ENCODE measurements around the gene UBE2QL1. TPM values are rescaled to one million over a fixed set of nuclear protein-coding genes. Genes with fewer than 3 reads are reported as not detected.
"Not testable (repeated sequence)": the region's sequence is repeated elsewhere in the genome, so short reads cannot be mapped to it uniquely, and the experiment has no call there.

UBE2QL1 gene
- total and polyA plus RNA-seq, 4 donors = 0.02 to 0.51 (median 0.09) TPM

DNA sequence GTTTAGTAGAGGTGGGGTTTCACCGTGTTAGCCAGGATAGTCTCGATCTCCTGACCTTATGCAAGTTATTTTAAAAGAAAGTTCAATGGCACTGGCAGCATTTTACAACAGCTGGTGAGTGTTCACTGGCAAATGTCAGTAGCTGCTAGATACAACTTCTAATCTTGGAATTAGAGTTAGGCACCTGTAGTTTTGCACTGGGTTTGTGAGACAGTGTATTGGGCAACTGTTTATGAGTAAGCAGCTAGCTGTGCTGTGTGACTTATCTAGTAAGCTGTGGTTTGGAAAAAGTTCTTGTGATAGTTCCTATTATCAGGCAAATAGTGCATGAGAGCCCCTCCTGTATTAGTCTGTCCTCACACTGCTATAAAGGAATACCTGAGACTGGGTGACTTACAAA lies 61.5 kb downstream of the UBE2QL1 start:
- Histone ChIP-seq H3K27me3 (ENCODE audit: control insufficient read depth in 3 of 3, insufficient read depth in 3 of 3, low read length in 2 of 3) (no peaks in the 10 kb centered on the region), H3K4me3 (no peak overlapping the region), H3K9ac (ENCODE audit: insufficient read depth in 1 of 2, low read length in 2 of 2) (no peak overlapping the region), H3K4me1 (ENCODE audit: control insufficient read depth in 5 of 5, insufficient read depth in 5 of 5, low read length in 5 of 5) (no peaks in the 10 kb centered on the region), H3K27ac (ENCODE audit: low read depth in 1 of 2, low read length in 1 of 2) (no peak overlapping the region), H3K9me3 (ENCODE audit: control insufficient read depth in 4 of 4, insufficient read depth in 3 of 4, low read length in 3 of 4) (peaks cover 0 to 4% (median 0%) of the 10 kb centered on the region in 4 donors), H3K36me3 (ENCODE audit: control insufficient read depth in 4 of 4, insufficient read depth in 4 of 4, low read length in 4 of 4) (no peaks in the 10 kb centered on the region)
- ATAC-seq (ENCODE audit: insufficient read depth, low FRiP score) (no peak), DNase-seq (no peak)
- WGBS, 2 donors = 90 to 92% methylated on average over 2 of the region's 2 CpGs
- TF ChIP-seq, protein P1, sequence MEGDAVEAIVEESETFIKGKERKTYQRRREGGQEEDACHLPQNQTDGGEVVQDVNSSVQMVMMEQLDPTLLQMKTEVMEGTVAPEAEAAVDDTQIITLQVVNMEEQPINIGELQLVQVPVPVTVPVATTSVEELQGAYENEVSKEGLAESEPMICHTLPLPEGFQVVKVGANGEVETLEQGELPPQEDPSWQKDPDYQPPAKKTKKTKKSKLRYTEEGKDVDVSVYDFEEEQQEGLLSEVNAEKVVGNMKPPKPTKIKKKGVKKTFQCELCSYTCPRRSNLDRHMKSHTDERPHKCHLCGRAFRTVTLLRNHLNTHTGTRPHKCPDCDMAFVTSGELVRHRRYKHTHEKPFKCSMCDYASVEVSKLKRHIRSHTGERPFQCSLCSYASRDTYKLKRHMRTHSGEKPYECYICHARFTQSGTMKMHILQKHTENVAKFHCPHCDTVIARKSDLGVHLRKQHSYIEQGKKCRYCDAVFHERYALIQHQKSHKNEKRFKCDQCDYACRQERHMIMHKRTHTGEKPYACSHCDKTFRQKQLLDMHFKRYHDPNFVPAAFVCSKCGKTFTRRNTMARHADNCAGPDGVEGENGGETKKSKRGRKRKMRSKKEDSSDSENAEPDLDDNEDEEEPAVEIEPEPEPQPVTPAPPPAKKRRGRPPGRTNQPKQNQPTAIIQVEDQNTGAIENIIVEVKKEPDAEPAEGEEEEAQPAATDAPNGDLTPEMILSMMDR (IDR thresholded peaks at IDR 0.05; ENCODE audit: control extremely low read depth, extremely low read depth) = no peak

DNA sequence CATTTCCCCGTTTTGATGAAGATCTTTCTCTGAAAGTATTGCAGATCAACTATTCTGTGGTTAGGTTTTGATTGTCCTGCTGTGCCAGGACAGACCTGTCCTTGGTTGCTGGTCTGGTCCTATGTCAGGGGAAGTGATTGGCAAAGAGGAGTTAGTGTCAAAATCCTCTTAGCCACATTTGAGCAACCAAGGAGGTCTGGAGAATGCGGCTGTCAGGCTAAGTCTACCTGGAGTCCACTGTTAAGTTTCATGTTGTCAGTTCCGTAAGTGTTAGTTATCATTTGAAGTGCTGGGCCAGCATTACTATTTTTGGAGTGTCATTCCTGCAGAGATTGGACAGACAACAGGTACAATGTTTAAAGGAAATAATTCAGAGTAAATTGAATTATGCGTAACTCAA lies 62.3 kb downstream of the UBE2QL1 start:
- 92% methylated on average over 4 of the region's 4 CpGs for WGBS, 2 donors
- Histone ChIP-seq H3K4me1 (ENCODE audit: control insufficient read depth in 5 of 5, insufficient read depth in 5 of 5, low read length in 5 of 5) (no peaks in the 10 kb centered on the region), H3K27ac (ENCODE audit: low read depth in 1 of 2, low read length in 1 of 2) (no peak overlapping the region), H3K9me3 (ENCODE audit: control insufficient read depth in 4 of 4, insufficient read depth in 3 of 4, low read length in 3 of 4) (peaks cover 0 to 4% (median 0%) of the 10 kb centered on the region in 4 donors), H3K9ac (ENCODE audit: insufficient read depth in 1 of 2, low read length in 2 of 2) (no peak overlapping the region), H3K36me3 (ENCODE audit: control insufficient read depth in 4 of 4, insufficient read depth in 4 of 4, low read length in 4 of 4) (no peaks in the 10 kb centered on the region), H3K4me3 (no peak overlapping the region), H3K27me3 (ENCODE audit: control insufficient read depth in 3 of 3, insufficient read depth in 3 of 3, low read length in 2 of 3) (no peaks in the 10 kb centered on the region)
- DNase-seq (no peak), ATAC-seq (ENCODE audit: insufficient read depth, low FRiP score) (no peak)
- TF ChIP-seq, protein P1 (IDR thresholded peaks at IDR 0.05; ENCODE audit: control extremely low read depth, extremely low read depth) = no peak

DNA sequence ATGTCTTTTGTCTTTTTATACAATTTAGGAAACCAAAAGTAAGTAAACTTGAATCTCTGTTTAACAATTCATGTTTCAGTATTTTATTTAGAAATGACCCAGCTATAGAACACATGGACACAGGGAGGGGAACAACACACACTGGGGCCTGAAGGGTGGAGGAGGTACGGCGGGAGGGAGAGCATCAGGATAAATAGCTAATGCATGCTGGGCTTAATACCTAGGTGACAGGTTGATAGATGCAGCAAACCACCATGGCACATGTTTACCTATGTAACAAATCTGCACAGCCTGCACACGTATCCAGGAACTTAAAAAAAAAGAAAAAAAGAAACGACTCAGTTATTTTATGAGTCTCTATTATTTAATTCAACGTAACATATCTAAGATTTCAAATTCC lies 67.2 kb downstream of the UBE2QL1 start:
- H3K9ac ChIP-seq (ENCODE audit: insufficient read depth in 1 of 2, low read length in 2 of 2); H3K4me1 ChIP-seq (ENCODE audit: control insufficient read depth in 5 of 5, insufficient read depth in 5 of 5, low read length in 5 of 5); ATAC-seq (ENCODE audit: insufficient read depth, low FRiP score); DNase-seq; H3K9me3 ChIP-seq (ENCODE audit: control insufficient read depth in 4 of 4, insufficient read depth in 3 of 4, low read length in 3 of 4); H3K27me3 ChIP-seq (ENCODE audit: control insufficient read depth in 3 of 3, insufficient read depth in 3 of 3, low read length in 2 of 3); H3K27ac ChIP-seq (ENCODE audit: low read depth in 1 of 2, low read length in 1 of 2); H3K36me3 ChIP-seq (ENCODE audit: control insufficient read depth in 4 of 4, insufficient read depth in 4 of 4, low read length in 4 of 4); H3K4me3 ChIP-seq: not testable (repeated sequence)
- WGBS, 2 donors = 66 to 77% methylated on average over 5 of the region's 5 CpGs

DNA sequence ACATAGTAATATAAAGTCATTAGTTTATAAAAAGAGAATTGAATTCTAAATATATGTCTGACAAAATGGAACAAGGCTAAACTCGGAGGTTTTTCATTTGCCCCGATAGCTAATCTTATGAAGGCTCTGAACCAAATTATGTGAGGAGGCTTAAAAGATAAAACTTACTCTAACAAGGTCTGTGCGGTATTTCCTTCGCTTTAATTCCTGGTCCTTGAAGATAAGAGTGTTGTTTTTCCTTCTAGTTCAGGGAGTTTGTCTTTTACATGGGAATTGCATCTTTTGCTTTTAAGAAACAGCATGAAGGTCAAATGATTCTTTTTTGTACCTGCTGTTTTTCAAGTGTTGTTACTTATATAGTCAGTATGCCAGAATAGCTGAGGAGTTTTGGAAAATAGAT lies 68.2 kb downstream of the UBE2QL1 start:
- Histone ChIP-seq H3K27me3 (ENCODE audit: control insufficient read depth in 3 of 3, insufficient read depth in 3 of 3, low read length in 2 of 3) (no peaks in the 10 kb centered on the region), H3K4me1 (ENCODE audit: control insufficient read depth in 5 of 5, insufficient read depth in 5 of 5, low read length in 5 of 5) (no peaks in the 10 kb centered on the region), H3K4me3 (no peak overlapping the region), H3K9ac (ENCODE audit: insufficient read depth in 1 of 2, low read length in 2 of 2) (no peak overlapping the region), H3K27ac (ENCODE audit: low read depth in 1 of 2, low read length in 1 of 2) (no peak overlapping the region), H3K9me3 (ENCODE audit: control insufficient read depth in 4 of 4, insufficient read depth in 3 of 4, low read length in 3 of 4) (peaks cover 0 to 3% (median 0%) of the 10 kb centered on the region in 4 donors), H3K36me3 (ENCODE audit: control insufficient read depth in 4 of 4, insufficient read depth in 4 of 4, low read length in 4 of 4) (no peaks in the 10 kb centered on the region)
- no peak for DNase-seq
- ATAC-seq (ENCODE audit: insufficient read depth, low FRiP score) = no peak
- TF ChIP-seq, protein P1 (IDR thresholded peaks at IDR 0.05; ENCODE audit: control extremely low read depth, extremely low read depth) = no peak
- WGBS, 2 donors = 59 to 69% methylated on average over 4 of the region's 4 CpGs
